ENCODE data around the gene NINJ2. TPM values are rescaled to one million over a fixed set of nuclear protein-coding genes. Genes with fewer than 3 reads are reported as not detected.
"Not testable (repeated sequence)": the region's sequence is repeated elsewhere in the genome, so short reads cannot be mapped to it uniquely, and the experiment has no call there.

Gene NINJ2
- polyA plus RNA-seq, 3 donors: 32.9 to 92.7 (median 73.7) TPM

GRCh38 chr12:709455-710020, 46.3 kb upstream of the NINJ2 start:
- Mint-ChIP-seq H3K27ac (no peak overlapping the region), H3K4me1 (no peaks in the 10 kb centered on the region), H3K9me3 (peaks cover 0 to 4% (median 0%) of the 10 kb centered on the region in 7 donors), H3K36me3 (no peaks in the 10 kb centered on the region), H3K27me3 (ENCODE audit: low read depth in 3 of 3) (peaks cover 1 to 6% (median 3%) of the 10 kb centered on the region in 3 donors), H3K4me3 (peak overlapping the region in 1 of 2 donors; percentile 48)
- Histone ChIP-seq H3K9ac (ENCODE audit: insufficient read depth, low read length, poor library complexity, severe bottlenecking) (no peak overlapping the region), H3K9me3 (replicated peaks in 1 of 2; ENCODE audit: control insufficient read depth in 1 of 2, insufficient read depth in 1 of 2, low read length in 2 of 2) (peaks cover 0 to under 1% of the 10 kb centered on the region in 2 donors), H3K4me1 (ENCODE audit: control insufficient read depth in 1 of 2, insufficient read depth in 2 of 2, low read length in 2 of 2) (no peaks in the 10 kb centered on the region), H3K27me3 (ENCODE audit: control insufficient read depth in 2 of 2, insufficient read depth in 2 of 2, low read length in 2 of 2) (no peaks in the 10 kb centered on the region), H3K79me2 (ENCODE audit: insufficient read depth, low read length) (no peaks in the 10 kb centered on the region), H3K36me3 (replicated peaks in 1 of 2; ENCODE audit: control insufficient read depth in 1 of 2, insufficient read depth in 2 of 2, low read length in 2 of 2) (no peaks in the 10 kb centered on the region), H2AFZ (ENCODE audit: insufficient read depth, low read depth, low read length, poor library complexity, severe bottlenecking) (no peak overlapping the region), H3K4me3 (replicated peaks in 1 of 3; ENCODE audit: low read depth in 2 of 3, low read length in 3 of 3) (no peak overlapping the region), H3K27ac (ENCODE audit: low read depth in 1 of 2, low read length in 2 of 2) (no peak overlapping the region), H3K4me2 (replicated peaks; ENCODE audit: extremely low read depth, low read length, poor library complexity, severe bottlenecking) (no peak overlapping the region), H4K20me1 (ENCODE audit: insufficient read depth, low read length) (no peaks in the 10 kb centered on the region)
- WGBS (ENCODE audit: insufficient coverage): 98% methylated on average over 3 of the region's 7 CpGs
- TF ChIP-seq CTCF (IDR thresholded peaks at IDR 0.05): no peak
- no peak for DNase-seq
- intact Hi-C loops (cut with micrococcal nuclease): loop anchor here in 1 of 2 donors (10.0 kb wide), 1 partner anchor 55 kb away; no protein-coding TSS in a partner anchor

GRCh38 chr12:708084-708483, 44.8 kb upstream of the NINJ2 start:
- H3K4me3 Mint-ChIP-seq; H2AFZ ChIP-seq (ENCODE audit: insufficient read depth, low read depth, low read length, poor library complexity, severe bottlenecking); H3K27me3 Mint-ChIP-seq (ENCODE audit: low read depth in 3 of 3); H4K20me1 ChIP-seq (ENCODE audit: insufficient read depth, low read length); H3K27ac Mint-ChIP-seq; H3K4me2 ChIP-seq (replicated peaks; ENCODE audit: extremely low read depth, low read length, poor library complexity, severe bottlenecking); H3K36me3 ChIP-seq (replicated peaks in 1 of 2; ENCODE audit: control insufficient read depth in 1 of 2, insufficient read depth in 2 of 2, low read length in 2 of 2); H3K27ac ChIP-seq (ENCODE audit: low read depth in 1 of 2, low read length in 2 of 2); H3K4me1 Mint-ChIP-seq; H3K36me3 Mint-ChIP-seq; H3K9ac ChIP-seq (ENCODE audit: insufficient read depth, low read length, poor library complexity, severe bottlenecking); H3K79me2 ChIP-seq (ENCODE audit: insufficient read depth, low read length); H3K9me3 ChIP-seq (replicated peaks in 1 of 2; ENCODE audit: control insufficient read depth in 1 of 2, insufficient read depth in 1 of 2, low read length in 2 of 2); H3K4me3 ChIP-seq (replicated peaks in 1 of 3; ENCODE audit: low read depth in 2 of 3, low read length in 3 of 3); DNase-seq; H3K27me3 ChIP-seq (ENCODE audit: control insufficient read depth in 2 of 2, insufficient read depth in 2 of 2, low read length in 2 of 2): not testable (repeated sequence)
- peaks cover 0 to 15% (median 4%) of the 10 kb centered on the region in 7 donors for H3K9me3 Mint-ChIP-seq
- intact Hi-C loops (cut with micrococcal nuclease): loop anchor here in 1 of 2 donors (10.0 kb wide), 1 partner anchor 53 kb away; no protein-coding TSS in a partner anchor
- peaks cover 4 to 13% of the 10 kb centered on the region in 2 donors for H3K4me1 ChIP-seq (ENCODE audit: control insufficient read depth in 1 of 2, insufficient read depth in 2 of 2, low read length in 2 of 2)
- no CpG with 5 or more reads among the region's 3 CpGs for WGBS (ENCODE audit: insufficient coverage)
